ENCODE data around the gene SDF2. TPM values are rescaled to one million over a fixed set of nuclear protein-coding genes. Genes with fewer than 3 reads are reported as not detected.
A peak's percentile ranks its signal among the peaks of the same experiment; 100 is the strongest.

The SDF2 gene
- total and polyA plus RNA-seq, 9 of the 15 experiments (the other 6 are each of a cell fraction or from before 2014, with no cell fraction given): 41.2 to 132 (median 65.6) TPM

DNA sequence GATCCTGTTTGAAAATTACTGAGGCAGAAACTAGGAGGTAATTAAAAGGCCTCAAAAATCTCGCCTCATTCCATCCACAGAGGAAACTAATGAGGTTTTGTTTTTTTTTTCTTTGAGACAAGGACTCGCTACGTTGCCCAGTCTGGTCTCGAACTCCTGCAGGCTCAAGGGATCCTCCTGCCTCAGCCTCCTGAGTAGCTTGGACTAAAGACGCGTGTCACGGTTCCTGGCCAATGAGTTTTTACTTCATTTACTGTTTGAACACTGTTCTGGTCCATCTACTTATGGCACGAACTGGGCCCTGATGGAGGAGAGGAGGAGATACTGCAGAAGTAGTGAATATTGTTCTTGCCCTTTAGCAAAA is 16.1 kb downstream of the SDF2 start (continued):
- TF ChIP-seq, protein P1, sequence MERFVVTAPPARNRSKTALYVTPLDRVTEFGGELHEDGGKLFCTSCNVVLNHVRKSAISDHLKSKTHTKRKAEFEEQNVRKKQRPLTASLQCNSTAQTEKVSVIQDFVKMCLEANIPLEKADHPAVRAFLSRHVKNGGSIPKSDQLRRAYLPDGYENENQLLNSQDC (CRISPR knock-in tag; IDR thresholded peaks at IDR 0.05): no peak
- TF ChIP-seq RAD21 (CRISPR knock-in tag; conservative IDR thresholded peaks at IDR 0.05 in 1 of 2, IDR thresholded peaks at IDR 0.05 in 1 of 2) (no peak), ZNF311 (CRISPR knock-in tag; IDR thresholded peaks at IDR 0.05) (no peak), RBM25 (IDR thresholded peaks at IDR 0.05; ENCODE audit: low read depth, low read length, severe bottlenecking) (peak; percentile 43), TARDBP (IDR thresholded peaks at IDR 0.05) (no peak), NCOR1 (IDR thresholded peaks at IDR 0.05) (no peak), SIN3A (IDR thresholded peaks at IDR 0.05; ENCODE audit: borderline replicate concordance in 2 of 2, control insufficient read depth in 1 of 2, low read depth in 2 of 2, low read length in 2 of 2) (no peak), SMARCC2 (IDR thresholded peaks at IDR 0.05; ENCODE audit: low read depth) (0 out of 2 replicates have a peak, but pooled peaks have one; percentile 8), POLR2A (conservative IDR thresholded peaks at IDR 0.05) (0 out of 2 replicates have a peak, but pooled peaks have one; percentile 17), MAFG (tag; conservative IDR thresholded peaks at IDR 0.05) (no peak), RBM14 (IDR thresholded peaks at IDR 0.05; ENCODE audit: borderline replicate concordance, insufficient read depth, low read depth, low read length) (no peak)
- TF ChIP-seq, protein P2, sequence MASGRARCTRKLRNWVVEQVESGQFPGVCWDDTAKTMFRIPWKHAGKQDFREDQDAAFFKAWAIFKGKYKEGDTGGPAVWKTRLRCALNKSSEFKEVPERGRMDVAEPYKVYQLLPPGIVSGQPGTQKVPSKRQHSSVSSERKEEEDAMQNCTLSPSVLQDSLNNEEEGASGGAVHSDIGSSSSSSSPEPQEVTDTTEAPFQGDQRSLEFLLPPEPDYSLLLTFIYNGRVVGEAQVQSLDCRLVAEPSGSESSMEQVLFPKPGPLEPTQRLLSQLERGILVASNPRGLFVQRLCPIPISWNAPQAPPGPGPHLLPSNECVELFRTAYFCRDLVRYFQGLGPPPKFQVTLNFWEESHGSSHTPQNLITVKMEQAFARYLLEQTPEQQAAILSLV (tag; IDR thresholded peaks at IDR 0.05): no peak
- TF ChIP-seq, protein P3, sequence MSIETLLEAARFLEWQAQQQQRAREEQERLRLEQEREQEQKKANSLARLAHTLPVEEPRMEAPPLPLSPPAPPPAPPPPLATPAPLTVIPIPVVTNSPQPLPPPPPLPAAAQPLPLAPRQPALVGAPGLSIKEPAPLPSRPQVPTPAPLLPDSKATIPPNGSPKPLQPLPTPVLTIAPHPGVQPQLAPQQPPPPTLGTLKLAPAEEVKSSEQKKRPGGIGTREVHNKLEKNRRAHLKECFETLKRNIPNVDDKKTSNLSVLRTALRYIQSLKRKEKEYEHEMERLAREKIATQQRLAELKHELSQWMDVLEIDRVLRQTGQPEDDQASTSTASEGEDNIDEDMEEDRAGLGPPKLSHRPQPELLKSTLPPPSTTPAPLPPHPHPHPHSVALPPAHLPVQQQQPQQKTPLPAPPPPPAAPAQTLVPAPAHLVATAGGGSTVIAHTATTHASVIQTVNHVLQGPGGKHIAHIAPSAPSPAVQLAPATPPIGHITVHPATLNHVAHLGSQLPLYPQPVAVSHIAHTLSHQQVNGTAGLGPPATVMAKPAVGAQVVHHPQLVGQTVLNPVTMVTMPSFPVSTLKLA (conservative IDR thresholded peaks at IDR 0.05): no peak
- TF ChIP-seq, protein P4, sequence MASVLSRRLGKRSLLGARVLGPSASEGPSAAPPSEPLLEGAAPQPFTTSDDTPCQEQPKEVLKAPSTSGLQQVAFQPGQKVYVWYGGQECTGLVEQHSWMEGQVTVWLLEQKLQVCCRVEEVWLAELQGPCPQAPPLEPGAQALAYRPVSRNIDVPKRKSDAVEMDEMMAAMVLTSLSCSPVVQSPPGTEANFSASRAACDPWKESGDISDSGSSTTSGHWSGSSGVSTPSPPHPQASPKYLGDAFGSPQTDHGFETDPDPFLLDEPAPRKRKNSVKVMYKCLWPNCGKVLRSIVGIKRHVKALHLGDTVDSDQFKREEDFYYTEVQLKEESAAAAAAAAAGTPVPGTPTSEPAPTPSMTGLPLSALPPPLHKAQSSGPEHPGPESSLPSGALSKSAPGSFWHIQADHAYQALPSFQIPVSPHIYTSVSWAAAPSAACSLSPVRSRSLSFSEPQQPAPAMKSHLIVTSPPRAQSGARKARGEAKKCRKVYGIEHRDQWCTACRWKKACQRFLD (CRISPR knock-in tag; IDR thresholded peaks at IDR 0.05): no peak
- TF ChIP-seq, protein P5, sequence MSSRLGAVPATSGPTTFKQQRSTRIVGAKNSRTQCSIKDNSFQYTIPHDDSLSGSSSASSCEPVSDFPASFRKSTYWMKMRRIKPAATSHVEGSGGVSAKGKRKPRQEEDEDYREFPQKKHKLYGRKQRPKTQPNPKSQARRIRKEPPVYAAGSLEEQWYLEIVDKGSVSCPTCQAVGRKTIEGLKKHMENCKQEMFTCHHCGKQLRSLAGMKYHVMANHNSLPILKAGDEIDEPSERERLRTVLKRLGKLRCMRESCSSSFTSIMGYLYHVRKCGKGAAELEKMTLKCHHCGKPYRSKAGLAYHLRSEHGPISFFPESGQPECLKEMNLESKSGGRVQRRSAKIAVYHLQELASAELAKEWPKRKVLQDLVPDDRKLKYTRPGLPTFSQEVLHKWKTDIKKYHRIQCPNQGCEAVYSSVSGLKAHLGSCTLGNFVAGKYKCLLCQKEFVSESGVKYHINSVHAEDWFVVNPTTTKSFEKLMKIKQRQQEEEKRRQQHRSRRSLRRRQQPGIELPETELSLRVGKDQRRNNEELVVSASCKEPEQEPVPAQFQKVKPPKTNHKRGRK (tag; IDR thresholded peaks at IDR 0.05): no peak
- TF ChIP-seq, protein P6, sequence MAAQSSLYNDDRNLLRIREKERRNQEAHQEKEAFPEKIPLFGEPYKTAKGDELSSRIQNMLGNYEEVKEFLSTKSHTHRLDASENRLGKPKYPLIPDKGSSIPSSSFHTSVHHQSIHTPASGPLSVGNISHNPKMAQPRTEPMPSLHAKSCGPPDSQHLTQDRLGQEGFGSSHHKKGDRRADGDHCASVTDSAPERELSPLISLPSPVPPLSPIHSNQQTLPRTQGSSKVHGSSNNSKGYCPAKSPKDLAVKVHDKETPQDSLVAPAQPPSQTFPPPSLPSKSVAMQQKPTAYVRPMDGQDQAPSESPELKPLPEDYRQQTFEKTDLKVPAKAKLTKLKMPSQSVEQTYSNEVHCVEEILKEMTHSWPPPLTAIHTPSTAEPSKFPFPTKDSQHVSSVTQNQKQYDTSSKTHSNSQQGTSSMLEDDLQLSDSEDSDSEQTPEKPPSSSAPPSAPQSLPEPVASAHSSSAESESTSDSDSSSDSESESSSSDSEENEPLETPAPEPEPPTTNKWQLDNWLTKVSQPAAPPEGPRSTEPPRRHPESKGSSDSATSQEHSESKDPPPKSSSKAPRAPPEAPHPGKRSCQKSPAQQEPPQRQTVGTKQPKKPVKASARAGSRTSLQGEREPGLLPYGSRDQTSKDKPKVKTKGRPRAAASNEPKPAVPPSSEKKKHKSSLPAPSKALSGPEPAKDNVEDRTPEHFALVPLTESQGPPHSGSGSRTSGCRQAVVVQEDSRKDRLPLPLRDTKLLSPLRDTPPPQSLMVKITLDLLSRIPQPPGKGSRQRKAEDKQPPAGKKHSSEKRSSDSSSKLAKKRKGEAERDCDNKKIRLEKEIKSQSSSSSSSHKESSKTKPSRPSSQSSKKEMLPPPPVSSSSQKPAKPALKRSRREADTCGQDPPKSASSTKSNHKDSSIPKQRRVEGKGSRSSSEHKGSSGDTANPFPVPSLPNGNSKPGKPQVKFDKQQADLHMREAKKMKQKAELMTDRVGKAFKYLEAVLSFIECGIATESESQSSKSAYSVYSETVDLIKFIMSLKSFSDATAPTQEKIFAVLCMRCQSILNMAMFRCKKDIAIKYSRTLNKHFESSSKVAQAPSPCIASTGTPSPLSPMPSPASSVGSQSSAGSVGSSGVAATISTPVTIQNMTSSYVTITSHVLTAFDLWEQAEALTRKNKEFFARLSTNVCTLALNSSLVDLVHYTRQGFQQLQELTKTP (IDR thresholded peaks at IDR 0.05; ENCODE audit: low read depth in 1 of 2, partially characterized antibody in 2 of 2): peak; percentile 3 to 11
